ENCODE data around the gene KRT16. TPM values are rescaled to one million over a fixed set of nuclear protein-coding genes. Genes with fewer than 3 reads are reported as not detected.

KRT16 gene
- total RNA-seq, 2 donors from 2014 or later: 4.0 to 6.7 TPM

- no peak for DNase-seq (ENCODE audit: low spot score)
- no peaks in the 10 kb centered on the region for H3K4me1 ChIP-seq (replicated peaks)
- intact Hi-C loops (cut with DNase I): no loop called here
These were observed 26.4 kb upstream of the KRT16 start for GRCh38 chr17:41638941-41639340.

DNA sequence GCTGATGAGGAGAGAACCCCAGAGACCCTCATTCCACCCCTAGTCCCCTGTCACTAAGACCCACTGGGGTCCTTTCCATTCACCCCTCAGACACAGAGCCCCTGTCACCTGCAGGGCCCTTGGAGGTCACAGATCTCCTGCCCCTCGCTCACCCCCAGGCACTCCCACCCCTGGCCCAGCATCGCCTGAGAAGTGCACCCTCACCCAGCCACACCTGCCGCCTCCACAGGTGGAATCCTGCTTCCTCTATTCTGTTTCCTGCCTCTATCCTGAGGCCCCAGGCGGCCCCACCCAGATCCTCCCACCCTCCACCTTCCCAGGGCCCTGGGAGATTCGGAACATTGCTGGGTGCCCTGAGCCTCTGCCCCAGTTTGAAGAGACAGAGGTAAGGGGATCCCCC, 25.6 kb upstream of the KRT16 start:
- Histone ChIP-seq H3K36me3 (no peaks in the 10 kb centered on the region), H3K27me3 (replicated peaks; ENCODE audit: insufficient read depth) (no peaks in the 10 kb centered on the region), H3K4me3 (no peak overlapping the region), H3K9me3 (no peaks in the 10 kb centered on the region), H3K4me1 (replicated peaks) (no peaks in the 10 kb centered on the region), H3K27ac (no peak overlapping the region)
- DNase-seq (ENCODE audit: low spot score): no peak
- 87% methylated on average over 5 of the region's 5 CpGs for WGBS
- intact Hi-C loops (cut with DNase I): no loop called here
- TF ChIP-seq, protein P1, sequence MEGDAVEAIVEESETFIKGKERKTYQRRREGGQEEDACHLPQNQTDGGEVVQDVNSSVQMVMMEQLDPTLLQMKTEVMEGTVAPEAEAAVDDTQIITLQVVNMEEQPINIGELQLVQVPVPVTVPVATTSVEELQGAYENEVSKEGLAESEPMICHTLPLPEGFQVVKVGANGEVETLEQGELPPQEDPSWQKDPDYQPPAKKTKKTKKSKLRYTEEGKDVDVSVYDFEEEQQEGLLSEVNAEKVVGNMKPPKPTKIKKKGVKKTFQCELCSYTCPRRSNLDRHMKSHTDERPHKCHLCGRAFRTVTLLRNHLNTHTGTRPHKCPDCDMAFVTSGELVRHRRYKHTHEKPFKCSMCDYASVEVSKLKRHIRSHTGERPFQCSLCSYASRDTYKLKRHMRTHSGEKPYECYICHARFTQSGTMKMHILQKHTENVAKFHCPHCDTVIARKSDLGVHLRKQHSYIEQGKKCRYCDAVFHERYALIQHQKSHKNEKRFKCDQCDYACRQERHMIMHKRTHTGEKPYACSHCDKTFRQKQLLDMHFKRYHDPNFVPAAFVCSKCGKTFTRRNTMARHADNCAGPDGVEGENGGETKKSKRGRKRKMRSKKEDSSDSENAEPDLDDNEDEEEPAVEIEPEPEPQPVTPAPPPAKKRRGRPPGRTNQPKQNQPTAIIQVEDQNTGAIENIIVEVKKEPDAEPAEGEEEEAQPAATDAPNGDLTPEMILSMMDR (IDR thresholded peaks at IDR 0.05): no peak
- no peak for TF ChIP-seq POLR2AphosphoS5 (IDR thresholded peaks at IDR 0.05)
- TF ChIP-seq POLR2A (IDR thresholded peaks at IDR 0.05): no peak

More at GRCh38 chr17:41638941-41639340, 26.4 kb upstream of the KRT16 start:
- Histone ChIP-seq H3K9me3 (no peaks in the 10 kb centered on the region), H3K27me3 (replicated peaks; ENCODE audit: insufficient read depth) (no peaks in the 10 kb centered on the region), H3K36me3 (no peaks in the 10 kb centered on the region), H3K27ac (no peak overlapping the region), H3K4me3 (no peak overlapping the region)
- TF ChIP-seq POLR2A (IDR thresholded peaks at IDR 0.05) (no peak), POLR2AphosphoS5 (IDR thresholded peaks at IDR 0.05) (no peak)
- TF ChIP-seq, protein P1 (IDR thresholded peaks at IDR 0.05): no peak
- WGBS: 84% methylated on average over 6 of the region's 6 CpGs

DNA sequence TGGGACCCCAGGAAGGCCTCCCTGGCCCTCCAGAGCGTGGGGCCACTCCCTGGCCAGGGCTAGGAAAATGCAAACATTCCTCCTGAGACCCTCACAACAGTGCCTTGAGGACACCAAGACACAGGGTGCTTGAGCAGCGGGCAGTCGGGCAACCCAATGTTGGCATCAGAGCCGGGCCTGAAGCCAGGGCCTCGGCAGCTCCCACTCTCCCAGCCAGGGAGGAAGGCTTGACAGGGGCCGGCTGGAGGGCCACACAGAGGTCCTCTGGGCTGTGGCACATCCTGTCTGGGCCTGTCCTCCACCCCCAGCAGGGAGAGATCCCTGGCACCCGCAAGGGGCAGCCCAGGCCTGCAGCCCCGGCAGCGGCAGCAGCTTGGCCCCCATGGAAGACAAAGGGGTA, 24.1 kb upstream of the KRT16 start:
- Histone ChIP-seq H3K36me3 (no peaks in the 10 kb centered on the region), H3K4me1 (replicated peaks) (no peaks in the 10 kb centered on the region), H3K9me3 (no peaks in the 10 kb centered on the region), H3K27ac (no peak overlapping the region), H3K27me3 (replicated peaks; ENCODE audit: insufficient read depth) (no peaks in the 10 kb centered on the region), H3K4me3 (no peak overlapping the region)
- TF ChIP-seq POLR2A (IDR thresholded peaks at IDR 0.05): no peak
- no peak for TF ChIP-seq POLR2AphosphoS5 (IDR thresholded peaks at IDR 0.05)
- TF ChIP-seq, protein P1 (IDR thresholded peaks at IDR 0.05): no peak
- DNase-seq (ENCODE audit: low spot score): no peak
- intact Hi-C loops (cut with DNase I): no loop called here
- 62% methylated on average over 7 of the region's 9 CpGs for WGBS

- Histone ChIP-seq H3K4me3 (no peak overlapping the region), H3K36me3 (no peaks in the 10 kb centered on the region), H3K27ac (peak overlapping the region; percentile 53 to 64), H3K9me3 (no peaks in the 10 kb centered on the region), H3K27me3 (replicated peaks; ENCODE audit: insufficient read depth) (no peaks in the 10 kb centered on the region), H3K4me1 (replicated peaks) (no peaks in the 10 kb centered on the region)
- DNase-seq (ENCODE audit: low spot score): peak; percentile 51
- TF ChIP-seq POLR2A (IDR thresholded peaks at IDR 0.05) (no peak), POLR2AphosphoS5 (IDR thresholded peaks at IDR 0.05) (peak; percentile 23)
- TF ChIP-seq, protein P1 (IDR thresholded peaks at IDR 0.05): no peak
- WGBS: 19% methylated on average over 28 of the region's 28 CpGs
- intact Hi-C loops (cut with DNase I): no loop called here
These were observed 22.8 kb upstream of the KRT16 start for GRCh38 chr17:41635121-41636097.

All from prostate gland (tissue), 2 donors.